ENCODE data around the gene MGRN1.

DNA sequence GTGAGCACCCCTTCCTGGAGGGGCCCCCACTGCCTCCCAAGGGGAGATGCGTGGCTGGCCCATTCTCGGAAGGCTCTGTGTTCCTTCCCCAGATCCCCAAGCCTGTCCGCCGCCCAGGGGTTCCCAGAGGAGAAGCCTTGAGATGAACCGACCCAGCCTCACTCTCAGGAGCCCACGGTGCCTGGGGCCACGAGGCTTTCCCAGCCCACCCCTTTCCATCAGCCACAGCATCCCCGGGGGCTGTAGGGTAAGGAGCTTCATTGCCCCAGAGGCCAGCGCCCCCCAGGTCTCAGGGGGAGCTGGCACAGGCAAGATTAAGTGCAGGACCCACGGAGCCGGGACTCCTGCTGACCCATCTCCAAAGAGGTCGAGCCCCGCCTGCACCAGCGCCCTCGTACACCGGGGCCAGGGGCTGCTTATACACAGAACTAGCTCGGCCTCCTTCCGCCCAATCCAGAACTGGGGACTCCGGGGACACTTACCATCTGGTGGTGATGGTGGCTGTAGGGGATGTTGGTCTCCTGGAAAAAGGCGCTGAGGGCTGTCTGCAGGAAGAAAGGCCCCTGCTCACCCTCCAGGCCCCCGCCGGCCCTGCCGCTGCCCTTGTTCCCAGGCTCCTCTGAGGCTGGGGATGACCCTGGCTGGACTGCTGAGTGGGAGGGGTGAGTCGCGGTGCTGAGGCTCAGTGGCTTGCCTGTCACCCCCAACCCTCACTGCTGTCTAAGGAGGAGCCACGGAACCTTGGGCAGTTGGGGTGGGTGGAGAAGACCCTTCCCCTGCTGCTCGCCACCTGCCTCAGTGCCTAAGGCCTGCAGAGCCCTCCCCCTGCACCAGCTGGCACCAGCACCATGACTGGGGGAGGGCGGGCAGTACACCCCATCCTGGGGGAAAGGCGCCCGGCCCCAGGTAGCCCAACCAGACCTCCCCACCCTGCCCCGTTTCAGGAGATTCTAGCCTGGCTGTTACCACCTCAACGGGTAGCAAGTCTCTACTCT is 14.3 kb upstream of the MGRN1 start:
- TF ChIP-seq, protein P1, sequence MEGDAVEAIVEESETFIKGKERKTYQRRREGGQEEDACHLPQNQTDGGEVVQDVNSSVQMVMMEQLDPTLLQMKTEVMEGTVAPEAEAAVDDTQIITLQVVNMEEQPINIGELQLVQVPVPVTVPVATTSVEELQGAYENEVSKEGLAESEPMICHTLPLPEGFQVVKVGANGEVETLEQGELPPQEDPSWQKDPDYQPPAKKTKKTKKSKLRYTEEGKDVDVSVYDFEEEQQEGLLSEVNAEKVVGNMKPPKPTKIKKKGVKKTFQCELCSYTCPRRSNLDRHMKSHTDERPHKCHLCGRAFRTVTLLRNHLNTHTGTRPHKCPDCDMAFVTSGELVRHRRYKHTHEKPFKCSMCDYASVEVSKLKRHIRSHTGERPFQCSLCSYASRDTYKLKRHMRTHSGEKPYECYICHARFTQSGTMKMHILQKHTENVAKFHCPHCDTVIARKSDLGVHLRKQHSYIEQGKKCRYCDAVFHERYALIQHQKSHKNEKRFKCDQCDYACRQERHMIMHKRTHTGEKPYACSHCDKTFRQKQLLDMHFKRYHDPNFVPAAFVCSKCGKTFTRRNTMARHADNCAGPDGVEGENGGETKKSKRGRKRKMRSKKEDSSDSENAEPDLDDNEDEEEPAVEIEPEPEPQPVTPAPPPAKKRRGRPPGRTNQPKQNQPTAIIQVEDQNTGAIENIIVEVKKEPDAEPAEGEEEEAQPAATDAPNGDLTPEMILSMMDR (IDR thresholded peaks at IDR 0.05), result no peak
- no peak for TF ChIP-seq POLR2A (IDR thresholded peaks at IDR 0.05)

Data from testis (tissue), 2 donors.